Sciatic nerve (tissue), 2 donors: Measurements from ENCODE around the gene COL4A1. TPM values are rescaled to one million over a fixed set of nuclear protein-coding genes. Genes with fewer than 3 reads are reported as not detected.
"Not testable (repeated sequence)": the region's sequence is repeated elsewhere in the genome, so short reads cannot be mapped to it uniquely, and the experiment has no call there.

Experiments used
- ATAC-seq: fragments of 200-7000 bp; cut with Tn5 transposase; one replicate; pipeline ENCODE4 v1.9.1; 2020; ENCODE audit warnings: mild to moderate bottlenecking, moderate library complexity
- DNase-seq: peaks from one replicate; pipeline ENCODE4 v3.0.0-alpha.2; 2020; ENCODE audit warnings: low spot score
- intact Hi-C: fragments of 100-400 bp; cut with DNase I; formaldehyde crosslinking; loops from one replicate; pipeline ENCODE4 v1.14.2; 2022
- total RNA-seq: library from RNA; stranded (reverse); fragmentation: NEBNext Ultra II Directional; extraction: Animal tissue kit (Norgen Biotek cat#: 25700); gene quantifications from one replicate; pipeline ENCODE4 v1.2.1, GENCODE V29; 2021
- donor health status: DM: no; HTN: no; CAD: no.
- donor health status: DM: no; HTN: no; CAD: no.

COL4A1 gene
- total RNA-seq, 1 donor from 2014 or later: 423 TPM

GRCh38 chr13:110313261-110313660 is 6.3 kb upstream of the COL4A1 start:
- ATAC-seq: not testable (repeated sequence)

GRCh38 chr13:110312339-110313031 is 5.5 kb upstream of the COL4A1 start:
- intact Hi-C loops: no loop called here
- DNase-seq (no peak), ATAC-seq (no peak)

More at GRCh38 chr13:110313261-110313660, 6.3 kb upstream of the COL4A1 start:
- DNase-seq, intact Hi-C loops: not testable (repeated sequence)

GRCh38 chr13:110311443-110312338 is 4.7 kb upstream of the COL4A1 start:
- ATAC-seq (no peak), DNase-seq (no peak)
- intact Hi-C loops: no loop called here

GRCh38 chr13:110310541-110311442 is 3.8 kb upstream of the COL4A1 start:
- DNase-seq (no peak), ATAC-seq (no peak)
- intact Hi-C loops: no loop called here

GRCh38 chr13:110309661-110310524 is 2.9 kb upstream of the COL4A1 start:
- no peak for ATAC-seq

GRCh38 chr13:110308656-110309359 is 1.9 kb upstream of the COL4A1 start:
- intact Hi-C loops: loop anchor here (10.0 kb wide), 1 partner anchor 64 kb away; no protein-coding TSS in a partner anchor
- peak; percentile 32 for ATAC-seq
- DNase-seq: peak; percentile 69

More at GRCh38 chr13:110309661-110310524, 2.9 kb upstream of the COL4A1 start:
- intact Hi-C loops: loop anchor here (10.0 kb wide), 1 partner anchor 65 kb away; no protein-coding TSS in a partner anchor
- no peak for DNase-seq

- ATAC-seq: peak; percentile 46
- intact Hi-C loops: loop anchor here (10.0 kb wide), 1 partner anchor 63 kb away; no protein-coding TSS in a partner anchor
- DNase-seq: peak; percentile 75
Measured at GRCh38 chr13:110307767-110308655, 1.1 kb upstream of the COL4A1 start.

- ATAC-seq (peak; percentile 6), DNase-seq (no peak)
- intact Hi-C loops: loop anchor here (10.0 kb wide), 1 partner anchor 62 kb away; no protein-coding TSS in a partner anchor
Measured at GRCh38 chr13:110306340-110306959, 507 bp downstream of the COL4A1 start.

- intact Hi-C loops: loop anchor here (10.0 kb wide), 1 partner anchor 61 kb away; no protein-coding TSS in a partner anchor
- DNase-seq: no peak
- no peak for ATAC-seq
Measured at GRCh38 chr13:110305949-110306339, 1.0 kb downstream of the COL4A1 start.

GRCh38 chr13:110305544-110305943 is 1.4 kb downstream of the COL4A1 start:
- no peak for ATAC-seq
- no peak for DNase-seq
- intact Hi-C loops: loop anchor here (10.0 kb wide), 1 partner anchor 61 kb away; no protein-coding TSS in a partner anchor

- ATAC-seq (no peak), DNase-seq (no peak)
- intact Hi-C loops: loop anchor here (10.0 kb wide), 1 partner anchor 60 kb away; no protein-coding TSS in a partner anchor
Measured at GRCh38 chr13:110305001-110305400, 2.0 kb downstream of the COL4A1 start.

GRCh38 chr13:110304256-110304655 is 2.7 kb downstream of the COL4A1 start:
- intact Hi-C loops: loop anchor here (10.0 kb wide), 1 partner anchor 59 kb away; no protein-coding TSS in a partner anchor
- DNase-seq (no peak), ATAC-seq (peak; percentile 1)

- DNase-seq (no peak), ATAC-seq (no peak)
- intact Hi-C loops: loop anchor here (10.0 kb wide), 1 partner anchor 59 kb away; no protein-coding TSS in a partner anchor
Measured at GRCh38 chr13:110303644-110304043, 3.3 kb downstream of the COL4A1 start.

- ATAC-seq (no peak), DNase-seq (no peak)
- intact Hi-C loops: loop anchor here (1.0 to 10.0 kb wide), 2 partner anchors 58 to 83 kb away; no protein-coding TSS in a partner anchor
Measured at GRCh38 chr13:110302997-110303396, 4.0 kb downstream of the COL4A1 start.
